Kidney capillary endothelial cell (primary cell): Measurements from ENCODE around the gene WT1.

Source experiments
- DNase-seq: peaks from one replicate; pipeline ENCODE4 v3.0.0-alpha.2; 2018; ENCODE audit warnings: low spot score

WT1 gene

GRCh38 chr11:32421992-32422391 is 13.3 kb downstream of the WT1 start:
- DNase-seq = no peak

GRCh38 chr11:32420937-32421901 is 14.1 kb downstream of the WT1 start:
- DNase-seq = no peak

DNA sequence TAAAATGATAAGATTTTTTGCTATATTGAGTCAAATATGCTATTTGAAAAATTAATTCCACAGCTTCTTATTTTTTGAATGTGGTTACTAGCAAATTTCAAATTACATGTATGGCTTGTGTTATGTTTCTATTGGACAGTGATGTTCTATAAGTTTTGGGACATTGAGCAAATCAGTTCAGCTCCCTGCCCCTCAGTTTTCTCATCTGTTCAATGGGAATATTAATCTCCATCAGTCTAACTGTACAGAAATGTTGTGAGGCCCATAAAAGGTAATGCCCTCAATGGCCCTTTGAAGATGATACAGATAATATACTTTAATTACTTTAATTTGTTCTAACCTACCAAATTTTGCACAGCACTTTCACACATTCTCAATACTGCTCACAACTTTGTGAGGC is 15.2 kb downstream of the WT1 start:
- no peak for DNase-seq

DNA sequence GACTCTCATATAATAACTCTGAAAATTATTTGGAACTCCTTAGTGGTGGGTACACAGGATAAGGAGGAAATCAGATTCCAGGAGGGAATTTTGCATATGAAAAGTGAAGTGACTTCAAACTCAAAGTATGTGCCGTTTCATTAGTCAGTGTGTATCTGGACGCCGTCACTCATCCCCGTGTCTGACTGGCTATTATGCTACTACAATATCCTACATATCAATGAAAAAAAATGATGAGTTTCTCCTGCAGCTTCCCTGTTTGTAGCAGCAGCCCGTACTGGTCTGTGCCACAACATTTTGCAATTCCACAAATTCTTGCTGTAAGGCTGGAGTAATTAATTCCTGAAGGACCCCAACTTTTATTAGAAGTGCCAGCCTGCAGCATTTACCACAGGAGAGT is 16.5 kb downstream of the WT1 start:
- no peak for DNase-seq

DNA sequence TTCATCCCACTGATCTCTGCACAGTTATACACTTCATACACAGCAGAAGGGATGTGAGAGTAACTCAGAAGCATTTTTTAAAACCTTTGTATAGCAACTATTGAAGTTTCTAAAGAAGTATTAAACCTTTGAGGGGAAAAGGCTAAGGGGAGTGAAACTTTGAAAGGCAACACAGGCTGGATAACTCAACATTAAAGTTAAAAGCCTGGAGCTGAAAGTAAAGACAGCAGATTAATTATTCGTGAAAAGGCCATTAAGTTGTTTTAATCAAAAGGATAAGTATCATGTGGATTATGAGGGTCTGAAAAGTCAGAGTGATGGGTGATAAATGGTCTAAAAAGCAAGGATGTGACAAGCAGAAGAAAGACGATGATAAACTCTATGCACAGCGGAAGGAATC is 17.5 kb downstream of the WT1 start:
- no peak for DNase-seq

DNA sequence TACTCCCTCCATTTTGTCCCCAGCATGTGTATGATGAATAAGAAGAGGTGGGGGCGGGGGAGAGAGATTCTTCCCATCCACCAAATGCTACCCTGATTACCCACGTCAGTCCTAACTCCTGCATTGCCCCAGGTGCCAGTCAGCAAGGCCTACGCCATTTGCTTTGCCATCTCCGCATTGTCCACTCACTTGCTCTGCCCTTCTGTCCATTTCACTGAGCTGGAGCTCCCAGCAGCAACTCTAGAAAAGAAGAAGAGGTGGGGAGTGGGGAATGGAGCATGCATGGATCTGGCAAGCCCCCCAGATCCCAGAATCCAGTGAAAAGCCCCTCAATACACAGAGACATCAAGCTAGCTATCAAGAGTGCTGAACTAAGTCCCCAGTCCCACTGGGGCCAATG is 19.0 kb downstream of the WT1 start:
- DNase-seq = no peak

- DNase-seq = no peak
Measured at GRCh38 chr11:32414925-32415324, 20.4 kb downstream of the WT1 start.

- no peak for DNase-seq
Measured at GRCh38 chr11:32411942-32412615, 23.3 kb downstream of the WT1 start.

DNA sequence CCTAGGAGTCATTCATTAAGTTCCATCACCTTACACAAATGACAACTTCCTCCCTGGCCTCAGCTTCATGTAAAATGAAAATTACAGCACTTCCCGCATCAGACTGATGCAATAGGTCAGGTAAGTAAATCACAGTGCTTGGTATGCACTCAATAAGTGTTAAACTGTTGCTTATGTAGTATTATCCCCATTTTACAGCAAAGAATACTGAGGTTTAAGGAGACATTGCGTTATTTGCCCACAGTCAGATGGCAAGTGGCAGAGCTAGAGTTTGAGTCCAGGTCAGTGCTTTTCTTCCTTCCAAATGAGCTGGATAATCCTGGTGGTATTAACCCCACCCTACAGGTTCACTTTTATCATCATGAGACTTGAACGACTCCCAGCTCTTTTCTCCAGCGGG is 29.7 kb downstream of the WT1 start:
- no peak for DNase-seq

- DNase-seq = no peak
Measured at GRCh38 chr11:32402836-32403235, 32.5 kb downstream of the WT1 start.

- no peak for DNase-seq
Measured at GRCh38 chr11:32400670-32401369, 34.5 kb downstream of the WT1 start.

GRCh38 chr11:32400196-32400595 is 35.1 kb downstream of the WT1 start:
- no peak for DNase-seq

- DNase-seq = no peak
Measured at GRCh38 chr11:32396991-32397390, 38.3 kb downstream of the WT1 start.

GRCh38 chr11:32396331-32396730 is 39.0 kb downstream of the WT1 start:
- DNase-seq = no peak

GRCh38 chr11:32395127-32395526 is 40.2 kb downstream of the WT1 start:
- no peak for DNase-seq

DNA sequence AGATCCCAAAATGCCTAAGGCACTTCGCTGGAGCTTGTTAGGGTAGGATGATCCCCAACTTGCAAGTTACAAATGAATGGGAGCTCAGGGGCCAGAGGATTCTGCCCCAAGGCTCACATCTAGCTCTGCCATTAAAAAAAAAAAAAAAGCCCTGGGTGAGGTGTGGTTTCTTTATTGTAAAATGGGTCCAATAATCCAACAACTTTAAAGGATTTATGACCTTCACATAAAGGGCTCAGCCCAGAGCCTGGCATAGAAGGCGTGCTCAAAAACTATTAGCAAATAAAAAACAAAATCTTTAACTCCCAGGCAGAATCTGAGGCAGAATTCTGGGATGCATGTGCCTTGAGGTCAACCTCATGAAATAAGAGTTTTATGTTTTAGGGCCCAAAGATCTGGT is 42.5 kb downstream of the WT1 start:
- no peak for DNase-seq

- DNase-seq = peak; percentile 12
Measured at GRCh38 chr11:32391956-32392553, 43.3 kb downstream of the WT1 start.

DNA sequence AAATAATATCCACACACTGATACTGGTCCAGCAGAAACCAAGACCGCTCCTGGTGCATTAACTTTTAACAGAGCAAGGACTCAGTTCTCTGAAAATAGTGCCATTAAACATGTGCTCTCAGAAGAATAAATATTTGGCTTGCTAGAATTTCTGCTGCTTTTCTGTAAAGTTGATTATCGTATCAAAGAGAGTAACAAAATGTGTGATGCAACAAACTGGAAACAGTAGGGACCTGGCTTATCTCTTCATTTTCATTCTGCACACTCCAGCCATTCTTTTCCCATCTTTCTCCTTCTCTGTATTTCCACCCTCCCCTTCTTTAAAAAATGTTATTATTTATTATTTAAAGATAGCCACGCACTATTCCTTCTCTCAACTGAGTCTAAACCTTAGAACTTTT is 43.9 kb downstream of the WT1 start:
- no peak for DNase-seq

DNA sequence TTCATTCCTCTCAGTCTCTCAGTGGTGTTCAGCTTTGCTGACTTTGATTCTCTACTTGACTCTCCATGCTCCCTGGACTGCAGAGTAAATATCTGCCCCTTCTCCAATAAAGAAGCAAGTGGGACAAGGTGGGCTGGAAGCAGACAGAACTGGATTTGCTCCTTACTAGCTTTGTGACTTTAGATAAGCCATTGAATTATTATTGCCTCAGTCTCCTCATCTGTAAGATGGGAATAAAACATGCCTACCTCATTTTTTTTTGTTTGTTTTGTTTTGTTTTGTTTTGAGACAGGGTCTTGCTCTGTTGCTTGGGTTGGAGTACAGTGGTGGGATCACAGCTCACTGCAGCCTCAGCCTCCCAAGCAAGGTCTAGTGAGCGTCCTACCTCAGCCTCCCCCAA is 44.6 kb downstream of the WT1 start:
- no peak for DNase-seq

DNA sequence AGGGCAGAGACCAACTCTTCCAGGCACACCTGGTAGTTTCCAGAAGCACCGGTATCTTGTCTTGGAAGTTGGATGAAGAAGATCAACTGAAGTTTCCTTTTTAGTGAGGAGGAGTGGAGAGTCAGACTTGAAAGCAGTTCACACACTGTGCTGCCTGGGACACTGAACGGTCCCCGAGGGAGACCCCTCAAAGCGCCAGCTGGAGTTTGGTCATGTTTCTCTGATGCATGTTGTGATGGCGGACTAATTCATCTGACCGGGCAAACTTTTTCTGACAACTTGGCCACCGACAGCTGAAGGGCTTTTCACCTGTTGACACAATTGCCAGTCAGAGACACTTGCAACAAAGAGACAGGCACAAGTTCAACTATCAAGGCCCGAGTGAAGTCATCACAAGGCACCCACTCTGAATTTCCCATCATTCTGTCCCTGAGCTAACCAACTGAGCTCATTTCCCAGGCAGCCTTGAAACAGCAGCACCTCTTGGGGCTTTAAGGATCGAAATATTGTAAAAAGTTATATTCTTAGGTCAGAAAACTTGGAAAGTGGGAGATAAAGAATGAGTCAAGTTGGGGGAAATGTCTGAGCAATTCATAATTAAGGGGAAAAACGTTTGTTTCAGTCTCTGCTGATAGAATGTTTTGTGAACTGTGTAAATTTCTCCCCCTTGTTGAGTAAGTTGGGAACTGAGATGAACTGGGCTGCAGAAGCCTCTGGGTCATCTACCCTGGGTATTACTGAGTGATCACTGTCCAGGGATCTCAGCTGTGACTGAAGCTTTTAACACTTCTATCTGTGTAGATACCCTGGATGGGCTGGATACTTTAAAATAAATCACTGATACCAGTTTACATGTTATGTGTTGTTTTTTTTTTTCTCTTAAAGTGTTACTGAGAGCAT is 46.2 kb downstream of the WT1 start:
- DNase-seq = no peak

- no peak for DNase-seq
Measured at GRCh38 chr11:32388365-32388764, 47.0 kb downstream of the WT1 start.
